Amygdala (tissue), 56 donors: ENCODE results near the gene ACACA.
A peak's percentile ranks its signal among the peaks of the same experiment; 100 is the strongest.

ENCODE experiments used
- DNase-seq, 56 donors: peaks; one replicate each; lab custom pipeline; 2025; lab: John Stamatoyannopoulos, UW

The ACACA gene

GRCh38 chr17:37052450-37052849 lies 354.2 kb downstream of the ACACA start:
- no peak for DNase-seq

- DNase-seq: no peak
Observed at GRCh38 chr17:37051833-37052232, 354.8 kb downstream of the ACACA start.

DNA sequence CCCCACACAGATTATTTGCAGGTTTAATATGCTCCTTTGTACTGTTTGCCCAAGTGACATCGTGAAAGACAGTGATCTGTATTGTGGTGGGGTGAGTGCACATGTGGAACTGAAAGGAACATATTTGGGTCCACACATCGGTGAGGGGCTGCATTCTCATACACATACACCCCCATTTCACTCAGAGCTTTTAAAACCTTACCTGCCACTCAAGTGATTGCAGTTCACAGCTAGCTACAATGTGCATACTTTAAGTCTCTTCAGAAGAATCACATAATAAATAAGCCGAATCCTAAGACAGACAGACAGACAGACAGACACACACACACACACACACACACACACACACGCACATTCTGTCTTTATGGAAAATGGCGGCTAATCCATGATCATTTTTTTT lies 355.3 kb downstream of the ACACA start:
- no peak for DNase-seq

DNA sequence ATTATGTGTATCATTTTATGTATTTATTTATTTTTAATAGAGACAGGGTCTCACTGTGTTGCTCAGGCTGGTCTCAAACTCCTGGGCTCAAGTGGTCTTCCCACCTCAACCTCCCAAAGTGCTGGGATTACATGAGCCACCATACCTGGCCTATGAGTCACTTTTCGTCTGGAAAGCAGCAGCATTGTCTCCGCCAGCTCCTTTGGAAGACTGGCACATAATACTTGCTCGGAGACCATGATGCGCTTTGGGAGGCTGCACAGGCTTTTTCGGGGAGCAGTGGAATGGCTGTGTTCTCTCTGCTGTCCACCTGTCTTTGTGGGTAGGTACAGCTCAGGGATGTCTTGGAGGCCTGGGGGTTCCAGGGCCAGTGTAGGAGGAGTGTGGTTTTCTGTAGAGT lies 355.7 kb downstream of the ACACA start:
- no peak for DNase-seq

DNA sequence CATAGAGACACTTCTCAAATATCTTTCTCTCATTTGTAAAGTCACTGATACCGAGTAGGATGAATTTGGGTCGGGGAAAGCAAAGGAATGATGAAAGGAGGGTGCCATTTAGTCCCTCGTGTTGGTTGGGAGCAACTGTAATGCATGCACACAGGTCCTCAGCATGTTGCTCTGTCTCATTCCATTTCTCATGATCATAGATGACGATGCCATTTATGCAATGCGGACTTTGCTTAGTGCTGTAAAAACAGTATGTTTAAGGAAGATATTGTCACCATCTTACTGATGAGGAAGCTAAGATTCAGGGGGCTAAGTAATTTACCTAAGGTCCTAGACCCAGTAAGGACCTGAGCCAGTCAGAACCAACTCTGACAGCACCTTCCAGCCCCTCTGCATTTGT lies 357.8 kb downstream of the ACACA start:
- DNase-seq: no peak

DNA sequence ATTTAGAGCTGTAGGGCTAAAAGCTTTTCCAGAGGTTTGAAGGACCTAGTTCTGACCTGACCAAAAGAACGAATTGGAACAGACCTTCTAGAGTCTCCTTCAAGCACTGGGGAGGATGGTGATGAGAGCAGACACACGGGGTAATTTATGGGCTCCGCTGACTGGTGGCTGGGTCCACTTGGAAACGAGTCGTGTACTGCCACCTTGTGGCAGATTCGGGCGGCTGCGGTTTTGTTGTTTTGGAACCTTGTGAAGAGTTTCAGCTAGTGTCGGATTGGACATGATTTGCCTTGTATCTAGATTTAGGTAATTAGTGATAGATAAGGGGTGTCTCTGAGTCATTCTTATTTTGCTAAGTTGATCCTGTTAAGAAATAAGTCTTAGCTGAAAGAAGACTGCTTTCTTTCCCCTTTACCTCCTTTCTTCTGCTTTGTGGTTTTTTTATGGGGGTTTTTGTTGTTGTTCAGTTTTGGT lies 359.0 kb downstream of the ACACA start:
- DNase-seq: peak in 55 of 56 donors; percentile 7 to 92 (median 59)

DNA sequence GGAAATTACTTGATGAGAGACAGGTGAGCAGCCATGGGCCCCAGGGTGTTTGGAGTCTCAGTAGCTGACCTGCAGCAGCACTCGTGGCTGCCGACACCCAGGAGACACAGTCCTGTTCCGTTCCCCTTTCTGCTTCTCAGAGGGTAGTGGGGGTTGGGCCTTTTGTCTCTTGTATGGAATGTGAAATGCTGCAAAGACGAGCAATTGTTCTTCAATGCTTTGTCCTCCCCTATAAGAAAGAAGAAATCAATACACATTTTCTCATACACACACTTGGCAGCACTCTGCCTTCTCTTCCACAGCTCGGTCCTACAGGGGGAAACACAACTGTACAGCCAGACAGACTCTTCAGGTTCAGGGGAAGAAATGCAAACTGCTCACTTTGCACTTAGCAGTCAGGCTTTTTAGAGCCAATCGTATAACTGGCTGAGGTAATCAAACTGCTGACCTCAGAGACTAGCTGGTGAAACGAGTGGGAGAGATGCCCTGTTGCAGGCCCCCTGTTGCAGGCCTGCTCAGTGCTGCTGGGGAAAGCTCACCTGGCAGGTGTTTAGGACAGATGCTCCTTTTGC lies 361.2 kb downstream of the ACACA start:
- peak in 1 of 56 donors; percentile 12 for DNase-seq

- no peak for DNase-seq
Observed at GRCh38 chr17:37043201-37043600, 363.4 kb downstream of the ACACA start.

DNA sequence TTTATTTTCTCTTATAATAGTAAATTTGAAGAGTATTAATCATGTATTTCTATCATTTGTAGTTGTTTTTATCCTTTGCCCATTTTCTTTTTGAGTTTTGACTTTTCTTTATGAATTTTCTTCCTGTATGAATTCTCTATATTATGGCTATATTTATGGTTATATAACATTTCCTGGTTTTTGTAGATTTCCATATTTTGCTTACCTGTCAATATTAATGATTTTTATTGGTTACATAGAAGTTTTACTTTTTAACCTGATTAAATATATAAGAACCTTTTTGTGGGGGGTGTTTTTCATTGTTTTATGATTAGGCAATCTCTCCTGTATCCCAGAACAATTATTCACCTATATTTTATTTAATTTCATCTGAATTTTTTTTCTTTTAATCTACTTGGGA lies 364.7 kb downstream of the ACACA start:
- no peak for DNase-seq

DNA sequence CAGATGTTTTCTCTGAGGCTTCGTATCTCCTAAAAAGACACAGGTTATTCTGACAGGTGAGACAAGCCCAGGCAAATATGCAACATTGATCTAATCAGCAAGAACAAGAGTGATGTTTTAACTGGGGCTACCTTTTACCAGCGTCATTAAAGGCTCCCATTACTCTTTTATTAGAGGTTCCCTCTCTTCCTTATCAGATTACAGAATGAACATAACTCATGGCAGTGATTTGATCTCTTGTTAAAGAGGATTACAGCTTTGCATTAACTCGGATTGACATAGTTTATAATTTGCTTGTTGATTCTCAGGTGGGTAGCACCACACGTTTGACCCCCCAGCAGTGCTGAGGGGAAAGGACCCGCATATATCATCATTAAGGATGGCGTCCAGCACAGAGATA lies 367.4 kb downstream of the ACACA start:
- no peak for DNase-seq

GRCh38 chr17:37037590-37038155 lies 369.0 kb downstream of the ACACA start:
- no peak for DNase-seq
